H1 (cell line): Measurements from ENCODE around the gene SCAMP5. TPM values are rescaled to one million over a fixed set of nuclear protein-coding genes. Genes with fewer than 3 reads are reported as not detected.

Source experiments
- CTCF ChIA-PET: fragments of 300-600 bp; sonication (Branson Sonifier 250); formaldehyde crosslinking; loops from one replicate; lab custom pipeline; 2021; ENCODE audit not compliant: partially characterized antibody; lab: Charles Lee
- POLR2A ChIA-PET: fragments of 300-600 bp; sonication (Branson Sonifier 250); formaldehyde crosslinking; loops from one replicate; lab custom pipeline; 2021; ENCODE audit warnings: inconsistent platforms; ENCODE audit not compliant: partially characterized antibody; lab: Charles Lee
- DNase-seq, 2 experiments: peaks; one replicate each; pipeline versions ENCODE4 v3.0.0 to v3.0.0-alpha.2; 2010 to 2022; ENCODE audit warnings: low spot score in 2 of 2, low read depth in 1 of 2, mixed read lengths in 1 of 2
- FAIRE-seq: peaks from 2 replicates; lab custom pipeline; 2011; peaks lifted over from hg19 to GRCh38; lab: Jason Lieb, UNC
- H2AFZ ChIP-seq: 2 replicates; pipeline ENCODE4 v1.8.1; 2012; ENCODE audit warnings: low read length, inconsistent platforms
- H2AK5ac ChIP-seq: 2 replicates; pipeline ENCODE4 v1.6.1; 2013; ENCODE audit warnings: low read depth, low read length
- H2BK120ac ChIP-seq: replicated peaks from 2 replicates; pipeline ENCODE3; 2013; ENCODE audit warnings: low read depth, low read length, inconsistent platforms
- H2BK12ac ChIP-seq: 2 replicates; pipeline ENCODE4 v1.6.1; 2013; ENCODE audit warnings: low read depth, low read length
- H2BK15ac ChIP-seq: 2 replicates; pipeline ENCODE4 v1.6.1; 2013; ENCODE audit warnings: low read length
- H2BK20ac ChIP-seq: 2 replicates; pipeline ENCODE4 v1.6.1; 2013; ENCODE audit warnings: low read length
- H2BK5ac ChIP-seq: 2 replicates; pipeline ENCODE4 v1.6.1; 2013; ENCODE audit warnings: low read depth, low read length
- H3K14ac ChIP-seq: 2 replicates; pipeline ENCODE4 v1.6.1; 2013; ENCODE audit warnings: inconsistent platforms; ENCODE audit not compliant: insufficient read length
- H3K18ac ChIP-seq: 2 replicates; pipeline ENCODE4 v1.6.1; 2013; ENCODE audit warnings: low read length; ENCODE audit errors: extremely low read depth
- H3K23ac ChIP-seq: 2 replicates; pipeline ENCODE4 v1.6.1; 2013; ENCODE audit warnings: inconsistent platforms; ENCODE audit not compliant: insufficient read length
- H3K23me2 ChIP-seq: 2 replicates; pipeline ENCODE4 v1.6.1; 2013; ENCODE audit warnings: low read depth, low read length
- H3K27ac ChIP-seq: 2 replicates; pipeline ENCODE4 v1.6.1; 2011; ENCODE audit warnings: low read depth, low read length, inconsistent platforms
- H3K27me3 ChIP-seq, 4 experiments: replicated peaks in 1 of 4; 1 replicate in 1 of 4; 2 replicates in 3 of 4; pipeline versions ENCODE4 v1.6.1 to v1.8.1; 2011 to 2013; ENCODE audit warnings: low read length in 3 of 4, mild to moderate bottlenecking in 3 of 4, inconsistent platforms in 2 of 4, mixed read lengths in 2 of 4, moderate library complexity in 1 of 4; ENCODE audit not compliant: control insufficient read depth in 3 of 4, insufficient read depth in 3 of 4; ENCODE audit errors: extremely low read depth in 1 of 4
- H3K36me3 ChIP-seq, 4 experiments: 2 replicates each; pipeline versions ENCODE4 v1.6.1 to v1.8.1; 2011 to 2013; ENCODE audit warnings: mild to moderate bottlenecking in 4 of 4, low read length in 3 of 4, moderate library complexity in 2 of 4, control low read depth in 1 of 4, inconsistent platforms in 1 of 4; ENCODE audit not compliant: insufficient read depth in 4 of 4, control insufficient read depth in 2 of 4
- H3K4ac ChIP-seq: replicated peaks from 2 replicates; pipeline ENCODE3; 2013; ENCODE audit warnings: low read length, low read depth, mixed read lengths, inconsistent platforms; ENCODE audit not compliant: insufficient read length
- H3K4me1 ChIP-seq, 4 experiments: replicated peaks in 1 of 4; 1 replicate in 1 of 4; 2 replicates in 3 of 4; pipeline versions ENCODE4 v1.6.1 to v1.8.1; 2011 to 2013; ENCODE audit warnings: low read length in 3 of 4, inconsistent platforms in 2 of 4, mixed read lengths in 1 of 4; ENCODE audit not compliant: insufficient read depth in 4 of 4, control insufficient read depth in 3 of 4
- H3K4me2 ChIP-seq, 2 experiments: 2 replicates each; pipeline versions ENCODE4 v1.6.1 to v1.8.1; 2011 to 2013; ENCODE audit warnings: low read depth in 2 of 2, low read length in 2 of 2, control low read depth in 1 of 2, inconsistent platforms in 1 of 2, mild to moderate bottlenecking in 1 of 2; ENCODE audit not compliant: insufficient read depth in 1 of 2
- H3K4me3 ChIP-seq, 4 experiments: fragments of 200-600, 300-600 bp in 1 of 4; sonication (generic), shearing (Covaris generic), sonication (Bioruptor Twin) in 1 of 4; 2 replicates each; pipeline versions ENCODE4 v1.5.1 to v1.8.1; 2011 to 2016; ENCODE audit warnings: low read length in 4 of 4, low read depth in 3 of 4, control low read depth in 2 of 4, inconsistent platforms in 2 of 4, mild to moderate bottlenecking in 2 of 4, mixed read lengths in 1 of 4, moderate library complexity in 1 of 4; ENCODE audit not compliant: insufficient read depth in 2 of 4; ENCODE audit errors: extremely low read depth in 1 of 4
- H3K56ac ChIP-seq: replicated peaks from 2 replicates; pipeline ENCODE3; 2013; ENCODE audit warnings: low read depth, mild to moderate bottlenecking, mixed read lengths, low read length, inconsistent platforms; ENCODE audit not compliant: insufficient read length
- H3K79me1 ChIP-seq: 2 replicates; pipeline ENCODE4 v1.6.1; 2013; ENCODE audit warnings: low read depth, low read length, control low read depth
- H3K79me2 ChIP-seq, 2 experiments: 2 replicates each; pipeline versions ENCODE4 v1.6.1 to v1.8.1; 2012 to 2013; ENCODE audit warnings: low read length in 2 of 2, mild to moderate bottlenecking in 2 of 2, inconsistent platforms in 1 of 2; ENCODE audit not compliant: insufficient read depth in 2 of 2, control insufficient read depth in 1 of 2
- H3K9ac ChIP-seq, 4 experiments: replicated peaks in 1 of 4; 1 replicate in 1 of 4; 2 replicates in 3 of 4; pipeline versions ENCODE4 v1.6.1 to v1.8.1; 2011 to 2013; ENCODE audit warnings: low read depth in 3 of 4, low read length in 3 of 4, control low read depth in 2 of 4, mild to moderate bottlenecking in 2 of 4, moderate library complexity in 2 of 4, inconsistent platforms in 1 of 4; ENCODE audit errors: extremely low read depth in 1 of 4
- H3K9me3 ChIP-seq, 2 experiments: 2 replicates each; pipeline versions ENCODE4 v1.6.1 to v1.8.1; 2012 to 2013; ENCODE audit warnings: mild to moderate bottlenecking in 2 of 2, moderate library complexity in 2 of 2, control low read depth in 1 of 2, inconsistent platforms in 1 of 2, low read depth in 1 of 2, low read length in 1 of 2, mixed read lengths in 1 of 2; ENCODE audit not compliant: insufficient read depth in 2 of 2
- H4K20me1 ChIP-seq, 2 experiments: replicated peaks in 1 of 2; 2 replicates each; pipeline versions ENCODE3 to v1.8.1; 2011 to 2013; ENCODE audit warnings: inconsistent platforms in 2 of 2, low read length in 2 of 2, mild to moderate bottlenecking in 1 of 2; ENCODE audit not compliant: insufficient read depth in 2 of 2, control insufficient read depth in 1 of 2
- H4K5ac ChIP-seq: 2 replicates; pipeline ENCODE4 v1.6.1; 2013; ENCODE audit warnings: low read length, low read depth, mixed read lengths, inconsistent platforms; ENCODE audit not compliant: insufficient read length
- H4K8ac ChIP-seq: 2 replicates; pipeline ENCODE4 v1.8.0; 2013; ENCODE audit warnings: mild to moderate bottlenecking, moderate library complexity, low read length, inconsistent platforms; ENCODE audit not compliant: insufficient read depth; ENCODE audit errors: extremely low read depth
- H4K91ac ChIP-seq: replicated peaks from 2 replicates; pipeline ENCODE3; 2013; ENCODE audit warnings: low read length, mixed read lengths, inconsistent platforms; ENCODE audit not compliant: insufficient read length
- BACH1 ChIP-seq: IDR thresholded peaks from 2 replicates; pipeline ENCODE4 v1.6.1; 2012; ENCODE audit warnings: low read length, improper control_type of control experiment
- CBX8 ChIP-seq: fragments of 300-800, 300-1000 bp; sonication (generic); IDR thresholded peaks from 2 replicates; pipeline ENCODE4 v1.7.1; 2016; ENCODE audit warnings: low read depth, low read length, borderline replicate concordance
- CHD1 ChIP-seq: IDR thresholded peaks from 2 replicates; pipeline ENCODE4 v1.6.1; 2012; ENCODE audit warnings: low read depth, low read length, improper control_type of control experiment
- GTF2F1 ChIP-seq: IDR thresholded peaks from 2 replicates; pipeline ENCODE4 v1.6.1; 2012; ENCODE audit warnings: low read depth, low read length, improper control_type of control experiment, borderline replicate concordance
- POLR2AphosphoS5 ChIP-seq: IDR thresholded peaks from 2 replicates; pipeline ENCODE4 v1.6.1; 2011; ENCODE audit warnings: low read depth, low read length
- SAP30 ChIP-seq: fragments of 300-600 bp; sonication (generic); IDR thresholded peaks from 2 replicates; pipeline ENCODE4 v1.7.1; 2012; ENCODE audit warnings: low read length, moderate library complexity, mild to moderate bottlenecking, inconsistent platforms; ENCODE audit not compliant: insufficient read depth, insufficient replicate concordance
- SIRT6 ChIP-seq: IDR thresholded peaks from one replicate; pipeline ENCODE4 v1.7.1; 2012; ENCODE audit warnings: low read length, inconsistent platforms
- WGBS, 2 experiments: shearing (Covaris generic) in 1 of 2; methylation state at CpG; one replicate each; pipeline versions ENCODE4 v1.1.6 to v1.1.7; 2013 to 2015; ENCODE audit warnings: low lambda C conversion rate in 2 of 2, mixed read lengths in 2 of 2, inconsistent platforms in 1 of 2, low coverage in 1 of 2, missing lambda C conversion rate in 1 of 2; ENCODE audit not compliant: insufficient replicate concordance in 2 of 2, insufficient coverage in 1 of 2, insufficient read length in 1 of 2; ENCODE audit errors: extremely low coverage in 1 of 2, missing lambda C conversion rate in 1 of 2; 5-methylcytosine and 5-hydroxymethylcytosine counted together
- polyA plus RNA-seq, 7 experiments: library from polyadenylated mRNA; depleted of rRNA in 3 of 7; stranded (reverse) in 5 of 7; unstranded in 2 of 7; fragments of >200 nt in 5 of 7; fragments of 200-250 nt in 2 of 7; gene quantifications; 1 replicate in 5 of 7; 2 replicates in 1 of 7; 4 replicates in 1 of 7; pipeline versions ENCODE4 v1.2.1 to v1.2.3, GENCODE V29; 2011 to 2013; ENCODE audit warnings: missing spikeins in 2 of 7, mixed read lengths in 2 of 7
- total RNA-seq: library from RNA; stranded (reverse); fragmentation: NEBNext Ultra II Directional; extraction: Animal tissue kit (Norgen Biotek cat#: 25700); gene quantifications from 2 replicates; pipeline ENCODE4 v1.2.1, GENCODE V29; 2021

Gene SCAMP5
- total and polyA plus RNA-seq, 2 of the 8 experiments (the other 6 are each of a cell fraction or from before 2014, with no cell fraction given): 55.4 to 94.7 TPM

- Histone ChIP-seq H3K4me2 (no peak overlapping the region), H3K9me3 (peaks cover 0 to 7% of the 10 kb centered on the region in 2 experiments; a peak in 2 of 4 replicates), H2BK12ac (no peak overlapping the region), H3K56ac (no peak overlapping the region), H4K5ac (no peak overlapping the region), H4K8ac (no peak overlapping the region), H2BK15ac (no peak overlapping the region), H3K79me2 (no peaks in the 10 kb centered on the region), H4K20me1 (no peaks in the 10 kb centered on the region), H3K27me3 (no peaks in the 10 kb centered on the region; a peak in 1 of 7 replicates), H3K14ac (no peak overlapping the region), H2BK120ac (no peak overlapping the region), H3K18ac (no peak overlapping the region), H2BK20ac (no peak overlapping the region), H3K23ac (no peak overlapping the region), H3K9ac (no peak overlapping the region), H3K4me1 (no peaks in the 10 kb centered on the region), H3K79me1 (no peaks in the 10 kb centered on the region), H2AFZ (no peak overlapping the region), H3K4ac (no peak overlapping the region), H3K4me3 (no peak overlapping the region), H2BK5ac (no peak overlapping the region), H3K27ac (no peak overlapping the region), H3K23me2 (no peaks in the 10 kb centered on the region), H2AK5ac (no peak overlapping the region), H3K36me3 (no peaks in the 10 kb centered on the region), H4K91ac (no peak overlapping the region)
- FAIRE-seq (no peak), DNase-seq (no peak)
- ChIA-PET POLR2A (interaction anchor here (0.9 kb wide), 1 partner anchor 86 kb away, joined by 4 read pairs; no protein-coding TSS in a partner anchor), CTCF (no interaction called here)
- TF ChIP-seq SIRT6: no peak
- no peak for TF ChIP-seq CBX8
- no peak for TF ChIP-seq GTF2F1
- no peak for TF ChIP-seq BACH1
- no peak for TF ChIP-seq SAP30
- TF ChIP-seq CHD1: no peak
- TF ChIP-seq POLR2AphosphoS5: no peak
- WGBS, 2 experiments: 80% methylated on average over 4 of the region's 4 CpGs; no CpG with 5 or more reads in 1 of the 2 experiments
These were observed 75.3 kb downstream of the SCAMP5 start for GRCh38 chr15:75070674-75071073.
